GM19328 (cell line): ENCODE results near the gene TRMT11.
"Not testable (repeated sequence)": the region's sequence is repeated elsewhere in the genome, so short reads cannot be mapped to it uniquely, and the experiment has no call there.

Source experiments
- ATAC-seq: cut with Tn5 transposase; IDR thresholded peaks from one replicate; pipeline ENCODE4 v1.9.1; 2021; ENCODE audit warnings: mild to moderate bottlenecking, moderate library complexity; ENCODE audit not compliant: unreplicated experiment

The TRMT11 gene

GRCh38 chr6:125991653-125992052 is 5.3 kb downstream of the TRMT11 start:
- no peak for ATAC-seq

DNA sequence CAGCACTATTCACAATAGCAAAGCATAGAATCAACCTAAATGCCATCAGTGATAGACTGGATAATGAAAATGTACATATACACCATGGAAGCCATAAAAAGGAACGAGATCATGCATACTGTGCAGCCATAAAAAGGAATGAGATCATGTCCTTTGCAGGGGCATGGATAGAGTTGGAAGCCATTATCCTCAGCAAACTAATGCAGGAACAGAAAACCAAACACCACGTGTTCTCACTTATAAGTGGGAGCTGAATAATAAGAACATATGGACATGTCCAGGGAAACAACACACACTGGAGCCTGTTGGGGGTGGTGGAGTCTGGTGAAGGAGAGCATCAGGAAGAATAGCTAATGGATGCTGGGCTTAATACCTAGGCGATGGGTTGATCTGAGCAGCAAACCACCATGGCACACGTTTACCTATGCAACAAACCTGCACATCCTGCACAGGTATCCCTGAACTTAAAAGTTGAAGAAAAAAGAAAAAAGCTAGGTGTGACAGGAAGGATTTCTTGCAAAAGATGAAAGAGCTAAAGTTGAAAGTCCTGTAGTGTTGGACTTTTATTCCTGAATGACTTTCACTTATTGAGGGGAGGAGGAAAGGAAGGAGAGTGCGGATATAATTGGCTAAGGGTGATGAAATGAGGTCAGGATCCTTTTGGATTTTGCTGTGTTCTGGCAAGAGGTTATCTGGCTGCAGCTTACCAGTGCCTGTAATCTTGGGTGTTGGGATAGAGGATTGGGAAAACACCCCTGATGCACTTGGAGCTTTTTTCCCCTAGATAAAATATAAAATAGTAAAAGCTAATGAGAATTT is 8.5 kb downstream of the TRMT11 start:
- ATAC-seq, result no peak

DNA sequence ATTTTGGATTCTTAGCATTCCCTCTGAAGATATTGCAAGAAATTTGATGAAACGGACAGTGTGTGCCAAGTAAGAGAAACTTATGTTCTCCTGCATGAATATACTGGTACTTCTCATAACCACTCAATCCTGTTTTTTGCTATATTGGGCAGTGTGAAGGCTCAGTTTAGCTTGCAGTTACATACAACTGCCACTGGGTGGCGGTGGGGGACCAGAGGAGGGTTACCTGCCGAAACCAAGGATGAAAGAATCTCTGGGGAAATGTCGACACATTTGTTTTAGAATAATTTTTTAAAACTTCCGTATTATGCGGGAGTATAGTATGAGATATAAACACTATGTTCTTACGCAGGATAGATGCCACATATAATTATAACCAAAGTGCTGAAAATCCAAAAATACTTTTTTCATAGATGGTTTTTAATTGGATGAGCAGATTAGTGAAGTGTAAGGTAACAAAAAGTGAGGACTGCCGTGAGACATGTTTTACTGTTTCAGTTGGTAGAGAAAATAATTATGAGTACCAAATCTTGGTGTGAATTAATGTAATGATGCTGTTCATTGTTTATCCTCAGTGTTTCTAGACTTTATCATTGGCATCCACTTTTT is 9.7 kb downstream of the TRMT11 start:
- ATAC-seq, result peak; percentile 90

GRCh38 chr6:126002755-126003679 is 16.7 kb downstream of the TRMT11 start:
- no peak for ATAC-seq

- ATAC-seq, result no peak
Observed at GRCh38 chr6:126007800-126008199, 21.5 kb downstream of the TRMT11 start.

DNA sequence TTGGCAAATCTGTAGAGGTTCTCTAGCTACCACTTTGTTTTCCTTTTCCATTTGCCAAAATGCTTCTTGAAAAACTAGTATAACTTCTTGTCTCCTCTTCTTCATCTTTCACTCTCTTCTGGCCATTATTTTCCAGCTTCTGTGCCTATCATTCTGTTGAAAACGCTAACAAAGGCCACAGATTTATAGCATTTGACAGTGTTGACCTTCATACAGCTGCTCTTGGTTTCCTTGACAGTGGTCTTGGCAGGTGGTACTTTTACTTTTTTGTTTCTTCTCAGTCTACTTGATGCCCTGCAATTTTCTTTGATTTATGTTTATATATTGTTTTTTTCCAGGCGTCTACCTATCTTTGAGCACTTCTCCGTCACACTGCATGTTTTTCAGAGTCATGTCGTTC is 23.7 kb downstream of the TRMT11 start:
- no peak for ATAC-seq

DNA sequence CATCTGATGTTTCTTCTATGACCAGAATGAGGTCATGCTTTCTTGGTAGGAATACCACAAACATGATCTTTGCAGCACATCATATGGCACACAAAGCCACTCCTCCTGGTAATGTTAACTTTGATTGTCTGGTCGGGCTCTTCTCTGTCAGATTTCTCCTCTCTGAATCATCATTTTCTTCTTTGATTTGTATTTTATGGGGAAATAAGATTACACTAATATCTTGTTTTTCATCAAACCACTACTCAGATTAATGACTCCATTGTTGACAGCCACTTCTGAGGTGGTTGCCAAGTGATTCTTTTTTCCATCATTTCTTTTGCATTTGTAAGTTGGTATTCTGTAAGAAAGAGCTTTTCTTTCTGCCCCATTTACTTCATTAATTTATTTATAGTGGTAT is 29.5 kb downstream of the TRMT11 start:
- no peak for ATAC-seq

DNA sequence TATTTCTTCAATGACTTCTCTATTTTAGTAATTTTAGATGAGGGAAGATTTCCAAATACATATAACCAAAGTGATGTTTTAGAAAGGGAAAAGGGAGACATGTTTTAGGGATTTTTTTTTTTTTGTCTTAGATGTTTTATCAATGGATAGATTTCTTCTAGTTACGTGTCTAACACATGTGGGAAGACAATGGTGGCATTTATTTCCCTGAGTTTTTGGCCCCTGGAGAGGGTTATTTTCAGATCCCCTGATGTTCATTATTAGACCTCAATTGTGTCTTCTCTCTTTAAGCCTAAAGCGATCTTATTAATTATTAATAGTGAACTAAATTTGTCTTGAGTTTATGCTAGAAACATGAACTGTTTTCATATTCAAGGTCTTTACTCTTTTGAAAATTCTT is 30.3 kb downstream of the TRMT11 start:
- ATAC-seq, result no peak

GRCh38 chr6:126017668-126018067 is 31.3 kb downstream of the TRMT11 start:
- no peak for ATAC-seq

GRCh38 chr6:126020305-126021050 is 34.1 kb downstream of the TRMT11 start:
- ATAC-seq, result no peak

- not testable (repeated sequence) for ATAC-seq
Observed at GRCh38 chr6:126023474-126023873, 37.1 kb downstream of the TRMT11 start.

GRCh38 chr6:126026001-126026400 is 39.7 kb downstream of the TRMT11 start:
- ATAC-seq, result no peak

DNA sequence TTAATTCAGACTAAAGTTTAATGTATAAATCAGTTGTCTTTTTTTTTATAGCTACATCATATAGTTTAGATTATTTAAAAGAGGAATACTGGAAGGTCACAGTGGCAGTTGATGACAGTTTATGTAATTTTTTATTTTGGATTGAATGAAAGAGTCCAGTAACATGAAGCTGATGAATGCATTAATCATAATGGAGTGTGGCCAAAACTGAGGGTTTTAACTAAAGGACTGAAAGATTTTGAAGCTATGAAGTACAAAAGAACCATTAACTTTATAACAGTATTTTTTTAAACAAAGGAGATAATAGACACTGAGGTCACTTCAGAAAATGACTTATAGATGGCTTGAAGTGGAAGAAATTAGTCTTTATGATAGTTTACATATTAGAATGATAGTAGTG is 41.3 kb downstream of the TRMT11 start:
- no peak for ATAC-seq

- ATAC-seq, result no peak
Observed at GRCh38 chr6:126030045-126030444, 43.7 kb downstream of the TRMT11 start.

GRCh38 chr6:126033696-126034095 is 47.4 kb downstream of the TRMT11 start:
- peak; percentile 56 for ATAC-seq

DNA sequence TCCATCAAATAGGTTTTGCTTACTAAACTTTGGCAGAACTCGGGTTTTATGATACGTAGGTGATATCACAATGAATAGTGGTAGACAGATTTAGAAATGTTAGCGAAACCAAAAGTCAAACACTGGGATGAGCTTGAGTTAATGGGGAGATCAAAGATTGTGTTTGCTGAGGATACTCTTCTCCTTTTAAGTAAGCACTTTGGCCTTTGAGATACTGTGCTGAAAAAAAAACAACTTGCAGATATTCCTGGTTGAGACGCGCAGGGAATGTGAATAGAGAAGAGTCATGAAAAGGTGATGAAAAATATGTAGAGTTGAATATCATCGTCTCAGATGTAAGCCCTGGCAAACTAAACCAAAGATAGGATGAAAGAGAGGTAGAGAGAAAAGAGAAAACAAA is 48.3 kb downstream of the TRMT11 start:
- no peak for ATAC-seq

DNA sequence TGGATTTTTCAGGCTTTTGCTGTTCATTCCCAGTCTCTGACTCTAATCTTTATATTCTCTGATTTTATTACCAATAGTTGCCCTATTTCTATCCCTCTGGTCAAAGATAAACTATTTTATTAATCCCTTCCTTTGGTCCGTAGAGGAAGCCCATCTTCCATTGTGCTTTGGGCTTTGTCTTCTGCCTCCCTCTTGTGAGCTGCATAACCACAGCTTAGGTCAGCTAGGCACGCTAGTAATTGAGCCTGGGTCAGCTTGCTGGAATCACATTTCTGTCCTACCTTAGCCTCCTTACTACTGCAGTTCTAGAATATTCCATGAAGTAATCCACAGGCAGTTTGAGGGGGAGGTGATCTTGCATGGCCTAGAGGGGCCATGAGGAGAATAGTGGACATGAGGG is 49.4 kb downstream of the TRMT11 start:
- no peak for ATAC-seq

DNA sequence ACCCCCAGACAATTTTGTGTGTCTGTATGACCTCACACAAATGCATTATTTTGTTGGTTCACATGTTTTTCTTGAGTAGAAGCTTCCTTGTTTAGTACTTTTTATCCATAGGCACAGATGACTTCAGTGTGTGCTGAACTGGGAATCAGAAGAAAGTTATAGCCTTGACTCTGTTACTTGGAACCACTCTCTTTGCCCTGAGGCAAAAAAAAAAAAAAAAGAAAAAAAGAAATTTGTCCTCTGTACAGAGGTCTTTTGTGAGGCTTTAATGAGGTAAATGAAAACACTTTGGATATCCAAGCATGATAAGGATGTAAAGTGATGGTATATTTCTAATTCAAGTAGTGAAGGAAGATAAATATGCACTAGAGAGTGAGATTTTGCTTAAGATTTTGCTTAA is 51.9 kb downstream of the TRMT11 start:
- ATAC-seq, result no peak

- ATAC-seq, result no peak
Observed at GRCh38 chr6:126039284-126039683, 52.9 kb downstream of the TRMT11 start.

DNA sequence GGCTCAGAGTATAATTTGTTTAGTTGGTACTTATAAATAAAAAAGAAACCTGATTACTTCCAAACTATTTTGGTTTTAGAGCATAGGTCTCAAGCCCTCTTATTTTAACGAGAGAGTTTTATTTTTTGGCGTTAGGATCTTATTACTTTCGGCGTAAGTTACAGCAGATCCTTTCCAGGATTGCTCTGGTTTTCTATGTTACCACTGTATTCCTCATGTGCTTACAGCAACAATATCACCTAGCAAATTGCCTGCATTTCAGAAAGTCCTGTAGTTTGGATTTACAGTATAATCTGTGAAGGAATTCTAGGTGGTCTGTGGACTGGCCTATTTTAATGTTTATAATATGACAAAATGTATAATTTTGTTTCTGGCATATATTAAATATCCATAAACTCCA is 54.1 kb downstream of the TRMT11 start:
- no peak for ATAC-seq

DNA sequence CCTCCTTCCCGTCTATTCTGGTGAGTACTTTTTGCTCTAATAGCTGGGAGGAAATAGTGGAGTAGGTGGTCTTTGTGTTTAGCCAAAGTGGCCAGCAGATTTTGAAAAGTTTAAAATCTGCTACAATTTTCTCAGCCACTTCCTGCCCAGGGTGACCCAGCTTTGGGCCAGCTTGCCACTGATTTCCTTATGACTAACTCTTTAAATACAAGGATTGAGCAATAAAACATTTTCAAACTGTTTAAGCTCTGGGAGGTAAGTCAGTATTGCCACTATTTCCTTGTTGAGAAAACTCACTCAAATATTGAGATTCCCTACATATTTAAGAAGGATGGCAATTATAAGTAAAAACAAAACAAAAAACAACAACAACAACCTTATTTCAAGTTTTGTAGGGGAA is 54.5 kb downstream of the TRMT11 start:
- no peak for ATAC-seq
